Type B pancreatic cell (in vitro differentiated cells): ENCODE results near the gene HS3ST3B1. TPM values are rescaled to one million over a fixed set of nuclear protein-coding genes. Genes with fewer than 3 reads are reported as not detected.

Source experiments
- DNase-seq: peaks from one replicate; pipeline ENCODE4 v3.0.0; 2021; ENCODE audit warnings: mixed read lengths; ENCODE audit not compliant: unreplicated experiment; ENCODE audit errors: extremely low spot score
- H3K27ac Mint-ChIP-seq: 2 replicates; pipeline ENCODE4 v1.8.0; 2021; ENCODE audit warnings: mild to moderate bottlenecking, mixed read lengths
- H3K27me3 Mint-ChIP-seq: 2 replicates; pipeline ENCODE4 v1.8.0; 2021; ENCODE audit warnings: mixed read lengths
- H3K36me3 Mint-ChIP-seq: 2 replicates; pipeline ENCODE4 v1.8.0; 2021; ENCODE audit warnings: mixed read lengths
- H3K4me1 Mint-ChIP-seq: one replicate; pipeline ENCODE4 v1.8.0; 2021; ENCODE audit warnings: mixed read lengths; ENCODE audit not compliant: unreplicated experiment
- H3K4me3 Mint-ChIP-seq: 2 replicates; pipeline ENCODE4 v1.8.0; 2021; ENCODE audit warnings: mild to moderate bottlenecking, mixed read lengths
- H3K9me3 Mint-ChIP-seq: 2 replicates; pipeline ENCODE4 v1.8.0; 2021; ENCODE audit warnings: mixed read lengths
- CTCF ChIP-seq: fragments of 200-600 bp; sonication (generic); conservative IDR thresholded peaks from 2 replicates; pipeline ENCODE4 v1.5.0; 2021; ENCODE audit warnings: antibody characterized with exemption, mild to moderate bottlenecking
- total RNA-seq: library from RNA; stranded (reverse); gene quantifications from 2 replicates; pipeline ENCODE4 v1.2.1, GENCODE V29; 2021; ENCODE audit warnings: low replicate concordance

HS3ST3B1 gene
- total RNA-seq, 1 donor from 2014 or later, result 12.9 TPM

GRCh38 chr17:14372461-14372860 is 71.6 kb downstream of the HS3ST3B1 start:
- H3K36me3 Mint-ChIP-seq, result no peaks in the 10 kb centered on the region
- no peak for TF ChIP-seq CTCF
- H3K27me3 Mint-ChIP-seq, result peaks cover 41% of the 10 kb centered on the region
- H3K9me3 Mint-ChIP-seq, result no peaks in the 10 kb centered on the region
- H3K27ac Mint-ChIP-seq, result no peak overlapping the region
- peaks cover 21% of the 10 kb centered on the region for H3K4me1 Mint-ChIP-seq
- no peak overlapping the region for H3K4me3 Mint-ChIP-seq
- no peak for DNase-seq

GRCh38 chr17:14372905-14373613 is 72.2 kb downstream of the HS3ST3B1 start:
- H3K9me3 Mint-ChIP-seq, result no peaks in the 10 kb centered on the region
- H3K27ac Mint-ChIP-seq, result no peak overlapping the region

GRCh38 chr17:14373614-14374259 is 72.9 kb downstream of the HS3ST3B1 start:
- H3K36me3 Mint-ChIP-seq, result no peaks in the 10 kb centered on the region
- H3K27ac Mint-ChIP-seq, result no peak overlapping the region
- H3K4me1 Mint-ChIP-seq, result peaks cover 21% of the 10 kb centered on the region
- no peak overlapping the region for H3K4me3 Mint-ChIP-seq
- peaks cover 37% of the 10 kb centered on the region for H3K27me3 Mint-ChIP-seq
- TF ChIP-seq CTCF, result no peak
- no peak for DNase-seq
- H3K9me3 Mint-ChIP-seq, result no peaks in the 10 kb centered on the region

More at GRCh38 chr17:14372905-14373613, 72.2 kb downstream of the HS3ST3B1 start:
- Mint-ChIP-seq H3K27me3 (peaks cover 40% of the 10 kb centered on the region), H3K36me3 (no peaks in the 10 kb centered on the region), H3K4me1 (peaks cover 21% of the 10 kb centered on the region), H3K4me3 (no peak overlapping the region)
- TF ChIP-seq CTCF, result no peak
- DNase-seq, result no peak

GRCh38 chr17:14374268-14374667 is 73.4 kb downstream of the HS3ST3B1 start:
- H3K4me3 Mint-ChIP-seq, result no peak overlapping the region
- DNase-seq, result no peak
- no peaks in the 10 kb centered on the region for H3K9me3 Mint-ChIP-seq
- no peak for TF ChIP-seq CTCF
- H3K27ac Mint-ChIP-seq, result no peak overlapping the region
- no peaks in the 10 kb centered on the region for H3K36me3 Mint-ChIP-seq
- peaks cover 21% of the 10 kb centered on the region for H3K4me1 Mint-ChIP-seq
- H3K27me3 Mint-ChIP-seq, result peaks cover 41% of the 10 kb centered on the region

GRCh38 chr17:14376666-14377065 is 75.8 kb downstream of the HS3ST3B1 start:
- no peak for TF ChIP-seq CTCF
- Mint-ChIP-seq H3K4me1 (peaks cover 21% of the 10 kb centered on the region), H3K36me3 (no peaks in the 10 kb centered on the region), H3K4me3 (no peak overlapping the region), H3K27me3 (peaks cover 42% of the 10 kb centered on the region), H3K9me3 (no peaks in the 10 kb centered on the region), H3K27ac (no peak overlapping the region)
- DNase-seq, result no peak
